GM18526 (cell line): Measurements from ENCODE around the gene ARMC7.

Source experiments
- POLR2A ChIP-seq: IDR thresholded peaks from 3 replicates; pipeline ENCODE4 v1.6.1; 2011; ENCODE audit not compliant: insufficient read length; ENCODE audit errors: extremely low read depth

The ARMC7 gene

GRCh38 chr17:75090871-75091854 lies 18.6 kb upstream of the ARMC7 start:
- no peak for TF ChIP-seq POLR2A

GRCh38 chr17:75091855-75092327 lies 17.9 kb upstream of the ARMC7 start:
- no peak for TF ChIP-seq POLR2A

GRCh38 chr17:75093548-75094158 lies 16.1 kb upstream of the ARMC7 start:
- no peak for TF ChIP-seq POLR2A

- no peak for TF ChIP-seq POLR2A
Observed at GRCh38 chr17:75094871-75095399, 14.8 kb upstream of the ARMC7 start.

DNA sequence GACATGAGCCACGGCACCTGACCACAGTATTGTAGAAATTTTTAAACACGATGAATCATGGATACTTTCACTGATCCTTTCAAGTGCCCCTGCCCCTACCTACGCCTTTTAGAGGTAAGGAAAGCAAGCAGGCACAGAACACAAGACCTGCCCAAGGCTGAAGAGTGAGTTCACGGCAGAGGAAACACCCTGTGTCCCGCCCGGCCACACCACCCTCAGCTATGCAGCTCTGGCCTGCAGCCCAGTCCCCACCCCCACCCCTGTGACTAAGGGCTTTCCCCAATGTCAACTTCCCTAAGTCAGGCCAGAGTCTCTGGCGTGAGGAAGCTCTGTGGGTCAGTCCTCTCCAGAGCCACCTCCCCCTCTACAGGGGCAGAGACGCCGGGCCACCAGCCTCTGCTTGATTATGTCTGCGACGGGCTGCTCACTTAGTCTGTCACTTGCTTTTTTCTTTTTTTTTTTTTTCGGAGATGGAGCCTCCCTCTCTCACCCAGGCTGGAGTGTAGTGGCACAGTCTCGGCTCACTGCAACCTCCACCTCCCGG lies 13.6 kb upstream of the ARMC7 start:
- no peak for TF ChIP-seq POLR2A

- TF ChIP-seq POLR2A, result no peak
Observed at GRCh38 chr17:75097865-75098264, 11.9 kb upstream of the ARMC7 start.

DNA sequence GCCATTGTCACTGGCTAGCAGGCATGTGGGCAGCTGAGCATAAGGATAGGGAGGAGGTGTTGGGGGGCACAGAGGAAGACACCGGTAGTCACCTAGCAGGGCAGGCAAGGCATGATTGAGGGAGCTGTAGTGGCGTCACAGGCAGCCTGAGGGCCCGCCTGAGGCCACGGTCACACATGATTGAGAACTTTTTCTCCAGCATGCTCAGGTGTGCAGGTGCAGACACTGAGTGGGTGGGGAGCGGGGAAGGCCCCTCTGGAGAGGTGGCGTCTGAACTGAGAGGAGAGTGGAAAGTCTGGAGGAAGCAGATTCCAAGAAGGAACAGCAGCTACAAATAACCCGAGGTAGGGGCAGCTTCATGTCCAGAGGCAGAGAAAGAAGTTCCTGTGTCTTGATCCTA lies 10.9 kb upstream of the ARMC7 start:
- no peak for TF ChIP-seq POLR2A

DNA sequence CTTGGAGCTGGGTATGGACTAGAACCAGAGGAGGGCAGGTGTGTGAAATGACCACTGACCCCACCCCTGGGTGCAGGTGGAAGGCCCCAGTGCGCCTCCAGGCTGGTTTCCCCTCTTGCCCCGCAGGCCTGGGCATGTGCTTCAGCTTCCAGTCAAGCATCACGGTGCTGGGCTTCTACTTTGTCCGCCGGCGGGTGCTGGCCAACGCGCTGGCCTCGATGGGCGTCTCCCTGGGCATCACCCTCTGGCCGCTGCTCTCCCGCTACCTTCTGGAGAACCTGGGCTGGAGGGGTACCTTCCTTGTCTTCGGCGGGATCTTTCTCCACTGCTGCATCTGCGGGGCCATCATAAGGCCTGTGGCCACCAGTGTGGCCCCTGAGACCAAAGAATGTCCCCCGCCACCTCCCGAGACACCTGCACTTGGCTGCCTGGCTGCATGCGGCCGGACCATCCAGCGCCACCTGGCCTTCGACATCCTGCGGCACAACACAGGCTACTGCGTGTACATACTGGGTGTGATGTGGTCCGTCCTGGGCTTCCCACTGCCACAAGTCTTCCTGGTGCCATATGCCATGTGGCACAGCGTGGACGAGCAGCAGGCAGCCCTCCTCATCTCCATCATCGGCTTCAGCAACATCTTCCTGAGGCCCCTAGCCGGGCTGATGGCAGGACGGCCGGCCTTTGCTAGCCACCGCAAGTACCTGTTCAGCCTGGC lies 9.7 kb upstream of the ARMC7 start:
- no peak for TF ChIP-seq POLR2A

DNA sequence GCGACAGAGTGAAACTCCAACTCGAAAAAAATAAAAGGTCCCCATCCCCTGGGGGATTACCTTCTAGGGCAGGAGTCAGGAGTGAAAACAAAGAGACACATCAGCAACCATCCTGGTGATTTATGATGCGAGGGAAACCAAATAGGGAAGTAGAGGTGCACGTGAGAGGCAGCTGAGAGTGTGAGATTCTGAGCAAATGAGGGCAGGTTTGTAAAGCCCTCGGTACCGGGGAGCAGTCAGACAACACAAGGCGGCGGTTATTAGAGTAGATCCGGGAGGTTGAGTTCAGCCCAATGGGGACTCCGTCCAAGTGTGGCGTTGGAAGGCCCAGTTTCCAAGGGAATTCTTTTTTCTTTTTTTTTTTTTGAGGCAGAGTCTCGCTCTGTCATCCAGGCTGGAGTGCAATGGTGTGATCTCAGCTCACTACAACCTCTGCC lies 7.4 kb upstream of the ARMC7 start:
- no peak for TF ChIP-seq POLR2A

- no peak for TF ChIP-seq POLR2A
Observed at GRCh38 chr17:75103601-75104554, 5.9 kb upstream of the ARMC7 start.

GRCh38 chr17:75105126-75106080 lies 4.4 kb upstream of the ARMC7 start:
- no peak for TF ChIP-seq POLR2A

- no peak for TF ChIP-seq POLR2A
Observed at GRCh38 chr17:75108193-75108592, 1.6 kb upstream of the ARMC7 start.

DNA sequence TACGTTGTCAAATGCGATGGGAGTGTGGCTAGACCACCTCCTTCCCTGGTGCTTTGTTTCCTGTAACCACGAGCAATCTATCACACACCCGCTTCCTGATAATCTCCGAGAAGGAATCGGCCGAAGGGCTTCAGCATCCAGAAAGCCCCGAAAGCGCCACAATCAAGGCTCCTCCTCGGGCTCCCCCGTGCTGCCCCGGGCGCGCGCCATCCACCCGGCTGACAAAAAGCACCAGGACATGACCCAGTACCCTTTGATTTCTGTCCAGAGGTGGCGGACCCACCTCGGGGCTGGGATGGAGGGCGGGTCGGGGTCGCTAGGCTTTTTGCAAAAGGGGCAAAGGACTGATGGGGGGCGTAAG lies 743 bp upstream of the ARMC7 start:
- TF ChIP-seq POLR2A, result no peak
